Sciatic nerve (tissue), 2 donors: ENCODE measurements around the gene SIX4. TPM values are rescaled to one million over a fixed set of nuclear protein-coding genes. Genes with fewer than 3 reads are reported as not detected.
"Not testable (repeated sequence)": the region's sequence is repeated elsewhere in the genome, so short reads cannot be mapped to it uniquely, and the experiment has no call there.

ENCODE experiments used
- ATAC-seq: fragments of 200-7000 bp; cut with Tn5 transposase; one replicate; pipeline ENCODE4 v1.9.1; 2020; ENCODE audit warnings: mild to moderate bottlenecking, moderate library complexity
- DNase-seq: peaks from one replicate; pipeline ENCODE4 v3.0.0-alpha.2; 2020; ENCODE audit warnings: low spot score
- intact Hi-C: fragments of 100-400 bp; cut with DNase I; formaldehyde crosslinking; loops from one replicate; pipeline ENCODE4 v1.14.2; 2022
- total RNA-seq: library from RNA; stranded (reverse); fragmentation: NEBNext Ultra II Directional; extraction: Animal tissue kit (Norgen Biotek cat#: 25700); gene quantifications from one replicate; pipeline ENCODE4 v1.2.1, GENCODE V29; 2021
- donor health status: DM: no; HTN: no; CAD: no.
- donor health status: DM: no; HTN: no; CAD: no.

SIX4 gene
- 2.2 TPM for total RNA-seq

DNA sequence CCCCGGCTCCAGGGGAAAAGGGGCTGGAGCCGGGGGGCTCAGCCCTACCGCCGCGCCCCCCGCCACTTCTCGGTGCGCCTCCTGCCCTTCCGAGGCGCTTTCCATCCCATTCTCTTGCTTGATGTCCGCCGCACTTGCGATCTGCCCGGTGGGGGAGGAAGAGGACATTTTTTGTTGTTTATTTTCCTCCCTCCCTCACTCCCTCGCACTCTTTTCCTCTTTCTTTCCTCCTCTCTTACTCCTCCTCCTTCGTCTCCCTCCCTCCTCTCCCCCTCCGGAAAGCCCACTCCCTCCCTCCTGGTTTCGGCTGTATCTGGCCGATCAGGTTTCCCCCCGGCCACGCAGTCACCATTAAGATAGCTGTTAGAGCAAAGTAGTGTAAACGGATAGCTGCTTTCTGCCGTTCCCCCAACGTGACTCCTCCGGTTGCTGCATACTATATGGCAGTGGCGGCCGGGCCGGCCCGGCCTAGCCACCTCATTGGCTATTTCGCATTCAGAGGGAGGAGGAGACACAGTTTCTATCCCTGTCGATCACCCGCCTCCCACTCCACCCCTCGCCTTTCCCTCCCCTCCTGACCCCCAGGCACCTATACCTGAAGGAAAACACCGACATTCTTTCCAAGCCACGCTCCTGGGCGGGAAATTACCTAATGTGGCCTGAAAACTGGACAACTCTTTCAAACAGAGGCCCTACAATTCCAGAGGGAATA is at the start of gene SIX4:
TSS of gene SIX4 (minus strand) at position 445 of the 712 bp plus-strand sequence. CDS start at position 168, 277 bp downstream.
- ATAC-seq (peak; percentile 84), DNase-seq (peak; percentile 66)
- intact Hi-C loops = loop anchor here (10.0 kb wide), 1 partner anchor 69 kb away; no protein-coding TSS in a partner anchor

- intact Hi-C loops = no loop called here
- ATAC-seq = no peak
These were observed 49.4 kb upstream of the SIX4 start for GRCh38 chr14:60773558-60773957.

DNA sequence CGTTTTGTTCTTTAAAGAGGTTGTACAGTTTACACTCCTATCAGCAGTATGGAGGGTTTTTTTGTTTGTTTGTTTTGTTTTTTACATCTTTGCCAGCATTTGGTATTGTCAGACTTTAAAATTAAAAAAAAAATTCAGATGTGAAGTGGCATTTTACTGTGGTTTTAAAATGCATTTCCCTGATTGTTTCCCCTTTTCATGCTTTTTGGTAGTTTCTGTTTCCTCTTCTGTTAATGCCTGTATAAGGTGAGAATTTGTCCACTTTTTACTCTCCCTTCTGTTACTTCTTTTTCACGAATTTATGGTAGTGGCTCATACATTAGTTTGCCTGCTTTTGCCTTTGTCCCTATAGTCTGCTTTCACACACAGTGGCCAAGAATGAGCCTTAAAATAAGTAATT is 47.0 kb upstream of the SIX4 start:
- DNase-seq (no peak), ATAC-seq (no peak)
- intact Hi-C loops = no loop called here

More at GRCh38 chr14:60773558-60773957, 49.4 kb upstream of the SIX4 start:
- no peak for DNase-seq

GRCh38 chr14:60768602-60769001 is 44.5 kb upstream of the SIX4 start:
- DNase-seq (no peak), ATAC-seq (no peak)
- intact Hi-C loops = no loop called here

DNA sequence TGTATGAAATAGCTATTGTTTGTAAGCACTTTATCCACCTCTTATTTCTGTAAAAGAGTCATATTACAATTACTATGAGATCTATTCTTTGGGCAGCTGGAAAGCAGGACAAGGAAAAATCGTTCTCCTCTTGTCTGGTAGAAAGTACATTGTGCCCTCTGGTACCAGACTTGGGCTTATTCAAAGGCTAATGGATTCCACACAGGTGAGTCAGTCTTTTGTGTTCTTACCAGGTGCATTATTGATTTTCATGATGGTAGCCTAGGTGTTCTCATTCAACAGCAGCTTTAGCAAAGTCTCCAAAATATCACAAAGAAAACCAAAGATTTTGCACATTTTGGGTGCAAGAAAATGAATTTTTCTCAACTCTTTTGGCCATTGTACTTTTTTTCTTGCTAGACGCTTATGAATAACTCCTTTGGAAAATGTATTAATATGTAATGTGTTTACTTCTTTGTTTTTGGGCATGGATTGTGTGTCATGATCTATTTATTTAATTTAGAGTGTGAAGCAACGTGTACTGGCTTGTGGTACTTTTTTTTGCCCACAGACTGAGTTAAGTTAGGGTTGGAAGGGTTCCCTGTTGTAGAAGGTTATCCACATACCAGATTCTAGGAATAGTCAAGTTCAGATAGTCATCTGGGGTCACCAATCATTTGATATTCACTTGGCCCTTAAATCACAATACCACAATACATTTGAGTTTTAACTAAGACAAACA is 36.7 kb upstream of the SIX4 start:
- intact Hi-C loops = no loop called here
- DNase-seq = no peak
- no peak for ATAC-seq

DNA sequence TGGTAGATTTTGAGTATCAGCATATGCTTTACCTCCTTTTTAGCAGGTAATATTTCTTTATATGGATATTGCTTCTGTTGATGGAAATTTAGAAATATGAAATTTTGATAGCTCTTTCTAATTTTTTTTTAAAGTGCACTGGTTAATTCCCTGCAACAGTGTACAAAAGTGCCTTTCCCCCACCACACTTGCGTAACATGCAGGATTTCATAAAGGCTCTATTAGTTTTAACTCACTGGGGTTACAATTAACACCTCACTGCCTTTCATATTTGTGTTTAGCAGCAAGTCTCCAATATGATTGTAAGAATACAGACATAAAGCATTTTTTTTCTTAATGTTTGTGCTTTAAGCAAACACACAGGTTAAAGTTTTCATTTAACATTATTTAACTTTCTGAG is 36.1 kb upstream of the SIX4 start:
- intact Hi-C loops = no loop called here
- DNase-seq (no peak), ATAC-seq (no peak)

DNA sequence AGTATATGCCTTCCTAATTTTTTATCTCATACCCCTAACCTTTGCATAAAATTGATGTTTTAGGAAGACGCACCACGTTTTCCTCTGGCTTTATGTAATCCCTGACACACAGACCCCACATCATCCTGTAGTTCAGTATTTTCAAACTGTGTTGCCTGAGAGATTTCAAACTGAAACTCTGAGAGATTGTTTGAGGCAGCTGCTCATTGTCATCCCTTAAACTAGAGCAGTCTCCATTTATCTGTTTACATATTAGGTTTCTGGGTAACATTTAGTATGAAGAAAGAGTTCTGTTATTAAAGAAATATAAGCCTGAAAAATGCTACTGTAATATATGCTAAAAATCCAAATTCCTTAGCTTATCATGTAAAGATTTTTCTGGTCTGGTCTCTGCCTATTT is 34.7 kb upstream of the SIX4 start:
- no peak for ATAC-seq
- DNase-seq = no peak
- intact Hi-C loops = no loop called here

- DNase-seq (no peak), ATAC-seq (no peak)
- intact Hi-C loops = no loop called here
These were observed 33.4 kb upstream of the SIX4 start for GRCh38 chr14:60757567-60758002.

DNA sequence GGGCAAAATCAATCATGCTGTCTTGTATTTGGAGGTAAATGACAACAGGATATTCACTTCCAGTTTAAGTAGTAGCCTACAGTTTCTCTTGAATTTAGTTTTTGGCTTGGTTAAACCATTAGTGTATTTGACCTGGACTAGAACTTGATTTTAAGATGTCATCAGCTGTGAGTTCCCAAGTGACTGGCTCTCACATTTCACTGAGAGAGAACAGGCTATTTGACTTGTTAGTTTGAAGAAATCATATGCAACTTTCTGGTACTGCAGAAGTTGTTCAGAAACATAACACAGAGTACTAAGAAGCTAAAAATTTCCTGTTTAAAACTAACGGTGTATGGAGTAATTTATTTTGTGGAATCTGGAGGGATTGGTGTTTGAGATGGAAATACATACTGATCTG is 32.7 kb upstream of the SIX4 start:
- DNase-seq = no peak
- no peak for ATAC-seq
- intact Hi-C loops = no loop called here

- no peak for ATAC-seq
- intact Hi-C loops = no loop called here
These were observed 29.3 kb upstream of the SIX4 start for GRCh38 chr14:60753264-60754119.

GRCh38 chr14:60744566-60744965 is 20.4 kb upstream of the SIX4 start:
- DNase-seq (no peak), ATAC-seq (no peak)
- intact Hi-C loops = no loop called here

More at GRCh38 chr14:60753264-60754119, 29.3 kb upstream of the SIX4 start:
- no peak for DNase-seq

DNA sequence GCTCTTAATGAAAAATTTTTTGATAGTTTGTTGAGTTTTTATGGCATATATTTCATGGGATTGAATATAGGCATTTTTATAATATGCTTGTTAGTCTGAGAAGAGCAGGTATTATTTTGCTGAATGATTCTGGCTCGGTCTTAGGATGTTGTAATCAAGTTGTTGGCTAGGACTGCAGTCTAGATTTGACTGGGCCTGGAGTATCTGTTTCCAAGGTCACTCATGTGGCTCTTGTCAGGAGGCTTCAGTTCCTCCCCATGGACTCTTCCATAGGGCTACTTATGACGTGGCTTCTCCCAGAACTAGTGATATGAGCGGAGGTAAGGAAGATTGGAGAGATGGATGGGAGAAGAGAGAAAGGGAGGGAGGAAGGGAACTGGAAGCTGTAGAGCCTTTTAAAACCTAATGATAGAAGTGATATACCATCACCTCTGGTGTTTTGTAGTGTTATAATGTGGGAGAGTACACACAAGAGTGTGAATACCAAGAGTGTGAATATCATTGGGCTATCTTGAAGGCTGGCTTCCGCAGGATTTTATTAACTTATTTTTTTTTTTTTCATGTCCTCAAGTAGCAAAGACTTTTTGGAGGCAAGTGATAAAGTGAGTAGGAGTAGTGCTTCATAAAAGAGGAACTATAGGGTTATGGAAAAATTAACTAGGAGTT is 14.8 kb upstream of the SIX4 start:
- DNase-seq (no peak), ATAC-seq (peak; percentile 69)
- intact Hi-C loops = no loop called here

GRCh38 chr14:60736494-60736893 is 12.3 kb upstream of the SIX4 start:
- no peak for DNase-seq
- ATAC-seq = no peak
- intact Hi-C loops = no loop called here

DNA sequence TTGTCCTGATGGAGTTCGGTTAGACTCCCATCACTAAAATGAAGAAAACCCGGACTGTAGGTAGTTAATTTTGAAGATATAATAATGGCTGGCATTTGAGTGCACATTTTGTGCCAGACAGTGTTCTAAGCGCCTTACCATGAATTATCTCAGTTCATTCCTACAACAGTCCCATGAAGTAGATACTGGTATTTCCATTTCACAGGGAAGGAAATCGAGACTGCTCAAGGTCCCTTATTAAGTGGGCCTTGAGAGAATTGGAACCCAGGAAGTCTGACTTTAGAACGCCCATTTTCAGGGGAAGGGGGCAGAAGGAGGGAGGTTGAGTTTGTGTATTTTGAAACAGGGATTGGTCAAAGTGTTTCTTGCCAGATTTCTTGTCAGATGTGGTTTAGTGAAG is 11.3 kb upstream of the SIX4 start:
- intact Hi-C loops = no loop called here
- no peak for DNase-seq
- ATAC-seq = no peak

DNA sequence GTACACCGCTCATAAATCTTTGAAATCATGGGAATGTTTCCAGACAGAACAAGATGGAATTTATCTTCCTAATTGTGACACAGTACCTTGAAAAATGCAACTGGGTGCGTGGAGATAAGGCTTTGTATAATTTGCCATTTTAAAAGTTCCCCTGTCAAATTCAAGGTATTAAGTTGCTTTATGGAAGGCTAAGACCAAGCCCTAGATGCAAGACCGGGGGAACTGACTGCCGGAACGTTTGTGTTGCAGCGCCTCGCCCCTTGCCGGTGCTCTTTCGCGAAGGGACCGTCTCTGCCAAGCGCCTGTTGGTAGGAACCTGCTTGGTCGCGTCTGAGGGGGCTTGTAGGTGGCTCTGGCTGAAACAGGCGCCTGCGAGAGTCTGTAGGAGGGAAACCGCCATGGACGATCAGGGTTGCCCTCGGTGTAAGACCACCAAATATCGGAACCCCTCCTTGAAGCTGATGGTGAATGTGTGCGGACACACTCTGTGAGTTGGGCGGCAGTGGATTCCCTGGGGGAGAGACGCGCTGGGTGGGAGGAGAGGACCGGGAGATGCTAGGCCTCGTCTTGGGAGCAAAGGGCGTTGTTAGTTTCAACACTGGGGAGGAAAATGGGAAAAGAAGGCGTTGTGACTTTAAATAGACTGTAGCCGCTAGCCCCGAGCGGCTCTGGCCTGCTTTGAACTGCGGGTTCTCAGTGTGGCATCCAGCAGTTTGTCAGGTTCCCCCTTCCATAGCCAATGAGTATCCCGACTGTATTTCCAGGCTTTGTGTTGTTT is 10.5 kb upstream of the SIX4 start, which contains the start of gene MNAT1:
TSS of gene MNAT1 (plus strand) at position 297 of the 778 bp plus-strand sequence. CDS start at position 399, 102 bp downstream.
- intact Hi-C loops = no loop called here
- ATAC-seq = peak; percentile 94

DNA sequence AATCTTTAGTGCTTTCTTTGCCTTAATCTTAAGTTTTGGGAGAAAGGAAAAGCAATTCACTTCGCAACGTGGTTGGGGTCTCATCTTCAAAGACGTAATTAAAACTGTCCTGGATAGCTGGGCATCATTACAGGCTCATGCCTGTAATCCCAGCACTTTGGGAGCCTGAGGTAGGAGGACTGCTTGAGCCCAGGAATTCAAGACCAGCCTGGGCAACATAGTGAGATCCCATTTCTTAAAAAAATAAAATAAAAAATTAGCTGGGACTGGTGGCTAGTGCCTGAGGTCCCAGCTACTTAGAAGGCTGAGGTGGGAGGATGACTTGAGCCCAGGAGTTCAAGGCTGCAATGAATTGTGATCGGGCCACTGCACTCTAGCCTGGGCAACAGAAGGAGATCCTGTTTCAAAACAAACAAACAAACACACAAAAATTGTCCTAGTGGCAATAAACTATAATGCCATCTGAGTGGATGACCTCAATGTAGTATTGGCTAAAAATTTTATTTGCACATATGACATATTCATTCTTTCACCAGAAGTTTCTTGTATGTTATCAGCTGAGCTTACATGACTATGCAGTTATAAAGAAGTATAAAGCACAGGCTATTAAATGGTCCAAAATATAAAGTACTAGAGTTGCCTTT is 8.8 kb upstream of the SIX4 start:
- ATAC-seq (no peak), DNase-seq (no peak)
- intact Hi-C loops = no loop called here

More for the DNA sequence above, 10.5 kb upstream of the SIX4 start, which contains the start of gene MNAT1:
- peak; percentile 80 for DNase-seq

GRCh38 chr14:60731291-60731690 is 7.1 kb upstream of the SIX4 start:
- DNase-seq, ATAC-seq, intact Hi-C loops: not testable (repeated sequence)
